HFFc6 (cell line): ENCODE measurements around the gene OR6Q1. TPM values are rescaled to one million over a fixed set of nuclear protein-coding genes. Genes with fewer than 3 reads are reported as not detected.

ENCODE experiments used
- DNase-seq: peaks from one replicate; pipeline ENCODE4 v3.0.0-alpha.2; 2018
- H3K27ac Mint-ChIP-seq: 2 replicates; pipeline ENCODE4 v1.8.0; 2020; ENCODE audit warnings: mild to moderate bottlenecking, mixed read lengths
- H3K27me3 Mint-ChIP-seq: 2 replicates; pipeline ENCODE4 v1.8.0; 2021; ENCODE audit warnings: mild to moderate bottlenecking, moderate library complexity, mixed read lengths; ENCODE audit not compliant: insufficient read depth
- H3K36me3 Mint-ChIP-seq: 2 replicates; pipeline ENCODE4 v1.8.0; 2021; ENCODE audit warnings: low read depth, mixed read lengths
- H3K4me1 Mint-ChIP-seq: 2 replicates; pipeline ENCODE4 v1.8.0; 2020; ENCODE audit warnings: low read depth, mixed read lengths
- H3K4me3 Mint-ChIP-seq: 2 replicates; pipeline ENCODE4 v1.8.0; 2020; ENCODE audit warnings: mild to moderate bottlenecking, moderate library complexity, mixed read lengths
- H3K9me3 Mint-ChIP-seq: 2 replicates; pipeline ENCODE4 v1.8.0; 2020; ENCODE audit warnings: mild to moderate bottlenecking, mixed read lengths
- total RNA-seq, 6 experiments: library from RNA; stranded (reverse); fragmentation: NEBNext Ultra II Directional; extraction: Animal tissue kit (Norgen Biotek cat#: 25700); gene quantifications; 2 replicates in 1 of 6; 3 replicates in 5 of 6; pipeline ENCODE4 v1.2.3, GENCODE V29; 2021
- TF ChIP-seq, protein P1 (sequence below): fragments of 200-600 bp; sonication (generic); IDR thresholded peaks from 2 replicates; pipeline ENCODE4 v1.5.0; 2021; ENCODE audit warnings: antibody characterized with exemption, mild to moderate bottlenecking

Gene OR6Q1
- total RNA-seq, 6 experiments from 2014 or later: not detected

DNA sequence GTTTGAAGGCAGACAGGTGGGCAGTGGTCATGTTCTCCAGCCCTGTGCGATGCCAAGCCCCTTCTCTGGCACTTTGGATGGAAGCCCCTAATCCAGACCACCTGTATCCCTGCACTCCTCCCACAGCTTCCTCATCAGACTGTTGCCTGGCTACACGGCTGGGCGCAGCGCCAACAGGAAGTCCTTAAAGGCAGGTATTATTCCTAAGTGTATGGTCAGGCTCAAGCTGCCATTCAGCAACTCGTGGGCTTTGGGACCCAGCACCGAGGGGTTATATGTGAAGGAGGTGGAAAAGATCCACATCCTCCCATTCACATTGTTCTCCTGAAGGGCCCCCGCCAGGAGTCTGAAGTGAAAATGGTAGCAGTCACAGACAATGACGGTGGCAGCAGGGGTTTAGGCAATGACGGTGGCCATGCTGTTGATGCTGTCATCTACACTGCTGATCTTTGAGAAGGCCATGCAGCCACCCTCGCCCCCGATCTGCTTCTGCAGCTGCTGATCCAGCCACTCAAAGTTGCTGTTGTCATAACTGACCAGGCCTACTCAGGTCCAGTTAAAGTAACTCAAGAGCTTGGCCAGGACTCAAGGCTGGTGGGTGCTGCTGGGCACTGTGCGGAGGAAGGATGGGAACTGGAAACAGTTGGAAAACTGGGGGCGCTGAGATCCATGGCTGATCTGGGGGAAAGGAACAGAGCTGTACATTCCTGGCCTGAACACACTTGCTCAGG, 27.7 kb downstream of the OR6Q1 start:
- Mint-ChIP-seq H3K36me3 (no peaks in the 10 kb centered on the region), H3K27me3 (no peaks in the 10 kb centered on the region), H3K9me3 (no peaks in the 10 kb centered on the region), H3K27ac (peak overlapping the region; percentile 95), H3K4me1 (peaks cover 56% of the 10 kb centered on the region), H3K4me3 (peak overlapping the region; percentile 56)
- TF ChIP-seq, protein P1, sequence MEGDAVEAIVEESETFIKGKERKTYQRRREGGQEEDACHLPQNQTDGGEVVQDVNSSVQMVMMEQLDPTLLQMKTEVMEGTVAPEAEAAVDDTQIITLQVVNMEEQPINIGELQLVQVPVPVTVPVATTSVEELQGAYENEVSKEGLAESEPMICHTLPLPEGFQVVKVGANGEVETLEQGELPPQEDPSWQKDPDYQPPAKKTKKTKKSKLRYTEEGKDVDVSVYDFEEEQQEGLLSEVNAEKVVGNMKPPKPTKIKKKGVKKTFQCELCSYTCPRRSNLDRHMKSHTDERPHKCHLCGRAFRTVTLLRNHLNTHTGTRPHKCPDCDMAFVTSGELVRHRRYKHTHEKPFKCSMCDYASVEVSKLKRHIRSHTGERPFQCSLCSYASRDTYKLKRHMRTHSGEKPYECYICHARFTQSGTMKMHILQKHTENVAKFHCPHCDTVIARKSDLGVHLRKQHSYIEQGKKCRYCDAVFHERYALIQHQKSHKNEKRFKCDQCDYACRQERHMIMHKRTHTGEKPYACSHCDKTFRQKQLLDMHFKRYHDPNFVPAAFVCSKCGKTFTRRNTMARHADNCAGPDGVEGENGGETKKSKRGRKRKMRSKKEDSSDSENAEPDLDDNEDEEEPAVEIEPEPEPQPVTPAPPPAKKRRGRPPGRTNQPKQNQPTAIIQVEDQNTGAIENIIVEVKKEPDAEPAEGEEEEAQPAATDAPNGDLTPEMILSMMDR: no peak
- DNase-seq: no peak

DNA sequence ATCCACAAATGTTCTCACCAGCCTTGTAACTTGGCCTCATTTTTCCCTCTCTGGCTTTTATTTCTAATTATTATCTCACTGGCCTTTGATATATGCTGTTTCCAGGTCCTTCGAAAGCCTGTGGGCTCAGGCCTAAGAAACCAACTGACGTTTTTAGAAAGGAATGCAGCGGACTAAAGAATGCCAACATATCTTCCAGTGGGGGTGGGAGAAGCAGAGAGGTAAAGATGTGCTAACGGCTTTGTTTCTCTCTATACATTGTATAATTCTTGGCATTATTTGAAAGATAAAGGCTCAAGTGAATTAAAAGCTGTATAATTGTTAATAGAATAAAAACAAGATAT, 28.2 kb downstream of the OR6Q1 start:
- TF ChIP-seq, protein P1: no peak
- Mint-ChIP-seq H3K27me3 (no peaks in the 10 kb centered on the region), H3K9me3 (no peaks in the 10 kb centered on the region), H3K36me3 (no peaks in the 10 kb centered on the region), H3K4me1 (peaks cover 56% of the 10 kb centered on the region), H3K27ac (peak overlapping the region; percentile 95), H3K4me3 (peak overlapping the region; percentile 56)
- peak; percentile 78 for DNase-seq

GRCh38 chr11:58060535-58060934, 29.8 kb downstream of the OR6Q1 start:
- Mint-ChIP-seq H3K4me1 (peaks cover 56% of the 10 kb centered on the region), H3K27ac (peak overlapping the region; percentile 60), H3K4me3 (0 out of 2 replicates have a peak overlapping the region, but pooled peaks have one; percentile 42), H3K9me3 (no peaks in the 10 kb centered on the region), H3K27me3 (peaks cover 2% of the 10 kb centered on the region; the same call in 1 of the 2 replicates), H3K36me3 (no peaks in the 10 kb centered on the region)
- TF ChIP-seq, protein P1: no peak
- DNase-seq: no peak

DNA sequence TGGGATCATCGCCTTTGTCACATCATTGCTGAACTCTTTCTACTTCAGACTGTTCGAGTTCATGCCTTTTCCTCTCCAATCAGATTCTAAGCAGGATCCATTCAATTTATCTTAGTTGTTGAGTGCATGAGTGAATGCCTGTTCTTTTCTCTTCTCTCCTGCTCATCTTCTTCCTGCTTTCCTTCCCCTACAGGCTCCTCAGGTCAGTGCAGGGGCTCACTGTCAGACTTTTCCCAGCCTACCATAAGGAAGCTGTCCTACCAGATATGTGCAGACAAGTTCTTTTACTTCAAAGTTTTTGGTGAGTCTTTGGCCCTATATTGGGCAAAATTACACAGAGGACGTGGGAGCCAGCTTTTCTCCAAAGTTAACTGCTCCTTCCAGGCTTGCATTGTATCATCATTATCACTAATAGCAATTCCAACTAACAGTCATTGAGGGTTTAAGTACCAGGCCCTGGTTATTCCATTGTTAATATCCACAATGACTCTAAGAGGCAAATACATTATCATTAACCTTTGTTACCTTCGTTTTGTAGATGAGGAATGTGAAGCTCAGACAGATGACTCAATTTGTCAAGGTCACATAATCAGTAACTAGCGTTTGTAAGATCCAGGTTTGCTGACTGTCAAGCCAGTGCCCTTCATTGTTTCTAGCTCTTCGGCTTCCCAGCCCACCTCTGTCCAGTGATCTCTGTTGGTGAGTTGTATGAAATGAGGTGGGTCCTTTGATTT, 30.4 kb downstream of the OR6Q1 start:
- H3K9me3 Mint-ChIP-seq: no peaks in the 10 kb centered on the region
- H3K4me3 Mint-ChIP-seq: peak overlapping the region; percentile 42; the same call in 1 of the 2 replicates
- H3K27me3 Mint-ChIP-seq: peaks cover 2% of the 10 kb centered on the region; the same call in 1 of the 2 replicates
- TF ChIP-seq, protein P1: peak; percentile 58
- no peaks in the 10 kb centered on the region for H3K36me3 Mint-ChIP-seq
- H3K4me1 Mint-ChIP-seq: peaks cover 56% of the 10 kb centered on the region
- H3K27ac Mint-ChIP-seq: peak overlapping the region; percentile 60
- peak; percentile 41 for DNase-seq

GRCh38 chr11:58061813-58062212, 31.1 kb downstream of the OR6Q1 start:
- Mint-ChIP-seq H3K36me3 (no peaks in the 10 kb centered on the region), H3K27me3 (peaks cover 6% of the 10 kb centered on the region), H3K4me3 (no peak overlapping the region), H3K27ac (peak overlapping the region; percentile 60; the same call in 1 of the 2 replicates), H3K9me3 (no peaks in the 10 kb centered on the region), H3K4me1 (peaks cover 56% of the 10 kb centered on the region)
- DNase-seq: peak; percentile 90
- TF ChIP-seq, protein P1: no peak
